ENCODE results near the gene NFKBIA.
"Not testable (repeated sequence)": the region's sequence is repeated elsewhere in the genome, so short reads cannot be mapped to it uniquely, and the experiment has no call there.

The NFKBIA gene

DNA sequence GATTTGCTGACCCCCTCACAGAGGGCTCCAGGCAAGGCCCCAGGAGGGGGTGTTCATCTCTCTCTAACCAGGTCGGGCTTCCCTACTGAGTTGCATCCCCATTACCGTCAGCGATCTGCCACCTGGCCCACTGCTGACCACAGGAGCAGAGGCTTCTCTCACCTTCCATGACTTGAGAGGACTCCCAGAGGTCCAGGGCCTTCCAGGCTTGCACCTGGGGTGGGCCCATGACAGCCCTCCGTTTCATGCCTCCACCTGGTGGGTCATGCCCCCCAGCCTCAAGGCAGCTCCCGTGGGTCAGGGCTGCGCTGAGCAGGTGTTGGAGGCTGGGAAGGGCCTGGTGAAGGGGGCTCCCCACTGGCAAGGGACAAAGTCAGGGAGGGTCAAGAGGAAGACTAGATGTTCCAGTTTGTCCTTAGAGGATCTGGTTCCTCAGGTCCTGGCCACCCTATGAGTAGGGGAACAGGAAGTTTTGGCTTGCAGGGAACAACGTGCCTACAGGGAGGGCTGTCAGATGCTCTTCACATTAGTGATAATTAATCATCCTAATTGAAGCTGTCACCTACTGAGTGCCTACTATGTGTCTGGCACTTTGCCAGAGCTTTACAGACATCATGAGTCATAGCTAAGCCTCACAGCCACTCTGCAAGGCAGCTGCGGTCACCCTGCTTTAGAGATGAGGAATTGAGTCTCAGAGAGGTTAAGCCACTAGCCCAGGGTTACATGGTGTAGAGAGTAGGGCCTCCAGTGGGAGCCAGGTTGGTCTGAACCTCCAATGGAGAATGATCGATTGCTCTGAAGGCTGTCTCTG lies 13.8 kb downstream of the NFKBIA start:
- DNase-seq (ENCODE audit: low spot score): no peak

DNA sequence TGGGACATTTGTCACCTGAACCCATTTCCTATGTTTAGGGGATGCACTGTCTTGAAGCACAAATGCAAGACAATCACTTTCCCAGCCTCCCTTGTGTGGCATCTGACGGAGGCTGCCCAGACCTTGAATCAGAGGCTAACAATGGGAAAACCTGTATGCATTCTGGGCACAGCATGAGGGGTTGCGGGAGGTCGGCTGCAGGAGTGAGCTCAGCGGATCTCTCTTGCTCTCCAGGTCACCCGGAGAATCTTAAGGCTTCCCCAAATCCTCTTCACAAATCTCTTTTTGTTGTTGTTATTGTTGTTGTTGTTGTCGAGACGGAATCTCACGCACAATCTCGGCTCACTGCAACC lies 15.3 kb downstream of the NFKBIA start:
- DNase-seq (ENCODE audit: low spot score): no peak

DNA sequence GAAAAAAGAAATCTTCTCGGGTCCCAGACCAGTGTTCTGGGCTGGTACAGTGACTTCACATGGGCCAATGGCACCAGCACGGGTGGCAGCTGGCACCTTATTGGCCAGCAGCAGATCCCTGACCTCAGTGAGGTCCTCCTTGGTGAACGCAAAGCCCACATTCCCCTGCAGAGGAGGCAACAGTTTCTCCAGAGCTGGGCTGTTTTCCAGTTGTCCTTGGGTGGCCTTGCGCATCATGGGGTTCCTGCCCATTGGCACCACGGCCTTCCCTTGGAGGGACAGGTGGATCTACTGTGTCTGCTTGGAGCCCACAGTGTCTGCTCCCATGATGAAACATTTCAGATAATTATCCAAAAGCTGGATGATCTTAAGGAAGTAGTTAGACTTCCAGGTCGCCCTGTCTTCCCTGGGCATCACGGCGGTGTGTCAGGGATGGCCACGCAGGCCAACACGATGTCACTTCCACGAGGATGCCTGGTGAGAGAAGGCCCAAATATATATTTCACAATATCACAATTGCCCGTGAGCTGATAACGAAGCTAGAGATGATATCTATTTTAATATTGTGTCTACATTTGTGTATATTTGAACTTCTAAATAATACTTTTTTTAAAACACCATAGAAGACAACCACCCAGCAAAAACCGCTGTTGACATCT lies 15.8 kb downstream of the NFKBIA start:
- DNase-seq (ENCODE audit: low spot score): no peak

DNA sequence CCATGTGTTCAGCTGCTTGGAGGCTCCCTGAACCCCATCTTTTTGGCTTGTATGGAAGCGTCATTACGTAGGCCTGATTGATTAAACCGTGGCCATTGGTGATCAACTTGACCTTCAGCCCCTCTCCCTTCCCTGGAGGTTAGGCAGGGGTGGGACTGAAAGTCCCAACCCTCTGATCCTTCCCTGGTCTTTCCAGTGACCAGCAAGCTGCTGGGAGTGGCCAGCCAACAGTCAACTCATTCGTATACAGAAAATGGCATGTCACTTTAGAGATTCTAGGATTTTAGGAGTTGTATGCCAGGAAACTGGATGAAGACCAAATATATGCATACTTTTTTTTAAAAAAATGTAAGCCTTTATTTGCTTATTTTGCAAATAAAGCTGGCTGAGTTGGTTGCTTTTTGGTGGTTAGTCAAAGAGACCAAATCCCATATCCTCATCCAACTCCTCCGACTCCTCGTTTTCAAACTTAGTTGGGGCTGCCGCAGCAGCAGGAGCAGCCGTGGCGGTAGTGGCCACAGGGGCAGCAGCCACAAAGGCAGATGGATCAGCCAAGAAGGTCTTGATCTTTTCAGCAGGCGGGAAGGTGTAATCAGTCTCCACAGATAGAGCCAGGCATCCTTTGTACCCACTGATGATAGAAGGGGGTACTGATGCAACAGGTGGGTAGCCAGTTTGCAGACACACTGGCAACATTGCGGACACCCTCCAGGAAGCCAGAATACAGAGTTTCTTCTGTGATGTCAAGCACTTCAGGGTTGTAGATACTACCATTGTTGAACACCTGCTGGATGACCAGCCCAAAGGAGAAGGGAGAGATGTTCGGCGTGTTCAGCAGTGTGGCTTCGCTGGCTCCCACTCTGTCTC lies 16.6 kb downstream of the NFKBIA start:
- no peak for DNase-seq (ENCODE audit: low spot score)

DNA sequence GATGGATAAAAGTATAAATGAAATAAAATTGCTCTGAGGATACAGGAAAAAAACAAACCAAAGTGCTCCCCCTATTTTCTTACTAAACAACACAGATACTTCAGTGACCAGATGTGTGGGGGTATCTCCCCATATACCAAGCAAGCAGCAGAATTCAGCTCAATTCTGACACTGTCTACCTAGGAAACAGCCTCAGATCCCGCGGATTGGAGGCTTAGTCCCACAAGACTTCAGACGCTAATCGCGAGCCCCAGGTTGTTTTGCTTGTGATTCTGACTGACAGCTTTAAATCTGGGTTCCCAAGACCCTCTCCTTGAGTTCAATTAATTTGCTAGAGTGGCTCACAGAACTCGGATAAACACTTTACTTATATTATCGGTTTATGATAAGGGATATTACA lies 17.3 kb downstream of the NFKBIA start:
- DNase-seq (ENCODE audit: low spot score): no peak

DNA sequence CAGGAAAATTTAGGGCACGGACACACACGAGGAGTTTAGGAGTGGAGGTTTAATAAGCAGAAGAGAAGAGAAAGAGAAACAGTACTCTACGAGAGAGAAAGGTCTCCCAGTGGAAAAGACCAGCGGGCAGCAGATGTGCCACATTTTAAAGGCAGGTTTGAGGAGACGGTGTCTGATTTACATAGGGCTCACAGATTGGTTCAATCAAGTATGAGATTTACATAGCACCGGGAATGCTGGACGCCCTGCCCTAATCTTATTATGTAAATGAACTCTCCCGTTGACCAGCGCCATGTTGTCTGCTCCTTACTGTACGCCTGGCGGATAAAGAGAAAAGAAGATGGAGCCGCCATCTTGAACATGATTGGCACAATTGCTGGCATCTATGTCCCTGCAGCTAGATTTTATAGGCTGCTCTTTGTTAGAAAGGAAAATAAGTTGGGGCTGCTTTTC lies 17.9 kb downstream of the NFKBIA start:
- DNase-seq (ENCODE audit: low spot score): no peak

DNA sequence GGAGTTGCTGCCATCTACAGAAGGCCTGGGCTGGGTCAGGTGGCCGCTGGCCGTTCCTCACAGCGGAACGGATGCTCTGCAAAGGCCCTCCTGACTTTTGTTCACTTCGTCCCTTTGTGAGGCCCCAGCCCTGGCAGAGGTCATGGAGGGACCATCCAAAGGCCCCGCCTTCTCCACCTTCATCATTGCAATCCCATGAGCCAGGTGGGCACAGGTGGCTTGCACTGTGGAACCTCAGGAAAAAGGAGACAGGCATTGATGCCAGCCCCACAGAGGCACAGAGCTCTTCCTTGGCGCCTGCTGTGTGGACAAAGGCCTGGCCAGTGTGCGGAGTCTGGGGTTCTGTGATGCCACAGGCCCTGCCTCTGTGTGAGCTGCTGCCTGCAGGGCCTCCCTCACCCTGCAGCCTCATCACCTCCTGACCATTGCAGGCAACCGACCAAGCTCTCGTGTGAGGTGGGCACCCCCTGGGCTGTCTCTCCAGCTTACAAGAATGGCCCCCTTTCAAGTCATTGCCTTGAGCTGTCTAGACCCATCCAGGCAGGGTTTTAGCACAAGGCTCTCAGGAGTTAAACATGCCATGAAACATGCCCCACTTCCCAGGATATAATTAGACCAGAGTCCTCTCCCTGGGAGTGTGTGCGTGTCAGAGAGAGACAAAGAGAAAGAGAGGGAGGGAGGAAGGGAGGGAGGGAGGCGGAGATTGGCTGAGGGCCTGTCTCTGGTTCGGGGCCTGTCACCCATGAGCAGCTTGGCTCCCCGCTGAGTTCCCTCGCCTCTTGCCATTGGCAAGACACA lies 19.3 kb downstream of the NFKBIA start:
- DNase-seq (ENCODE audit: low spot score): no peak

DNA sequence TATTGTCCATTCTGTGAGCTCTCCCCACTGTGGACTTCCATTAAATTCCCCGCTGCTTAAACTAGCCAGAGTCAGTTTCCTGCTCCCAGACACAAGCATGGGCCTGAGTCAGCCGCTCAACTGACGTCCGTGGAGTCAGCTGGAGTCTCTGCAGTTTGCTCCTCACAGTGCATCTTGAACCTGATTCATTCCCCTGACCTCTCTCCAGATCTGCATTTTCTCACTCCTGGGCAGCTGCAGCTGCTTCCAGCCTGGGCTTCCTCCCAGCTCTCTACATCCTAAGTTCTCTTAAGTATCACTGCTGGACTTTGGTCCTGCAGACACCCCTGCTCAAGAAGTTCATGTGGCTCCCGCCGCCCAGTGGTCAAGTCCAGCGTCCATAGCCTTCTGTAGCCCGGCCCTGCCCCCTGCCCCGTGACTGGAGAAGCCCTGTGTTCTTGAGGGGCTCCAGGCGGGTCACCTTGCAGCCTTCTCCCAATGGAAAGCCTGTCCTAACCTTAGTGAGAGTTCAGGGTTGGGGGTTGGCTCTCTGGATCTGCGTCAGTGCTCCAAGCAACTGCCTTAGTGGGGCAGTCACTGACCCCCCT lies 20.0 kb downstream of the NFKBIA start:
- DNase-seq (ENCODE audit: low spot score): no peak

DNA sequence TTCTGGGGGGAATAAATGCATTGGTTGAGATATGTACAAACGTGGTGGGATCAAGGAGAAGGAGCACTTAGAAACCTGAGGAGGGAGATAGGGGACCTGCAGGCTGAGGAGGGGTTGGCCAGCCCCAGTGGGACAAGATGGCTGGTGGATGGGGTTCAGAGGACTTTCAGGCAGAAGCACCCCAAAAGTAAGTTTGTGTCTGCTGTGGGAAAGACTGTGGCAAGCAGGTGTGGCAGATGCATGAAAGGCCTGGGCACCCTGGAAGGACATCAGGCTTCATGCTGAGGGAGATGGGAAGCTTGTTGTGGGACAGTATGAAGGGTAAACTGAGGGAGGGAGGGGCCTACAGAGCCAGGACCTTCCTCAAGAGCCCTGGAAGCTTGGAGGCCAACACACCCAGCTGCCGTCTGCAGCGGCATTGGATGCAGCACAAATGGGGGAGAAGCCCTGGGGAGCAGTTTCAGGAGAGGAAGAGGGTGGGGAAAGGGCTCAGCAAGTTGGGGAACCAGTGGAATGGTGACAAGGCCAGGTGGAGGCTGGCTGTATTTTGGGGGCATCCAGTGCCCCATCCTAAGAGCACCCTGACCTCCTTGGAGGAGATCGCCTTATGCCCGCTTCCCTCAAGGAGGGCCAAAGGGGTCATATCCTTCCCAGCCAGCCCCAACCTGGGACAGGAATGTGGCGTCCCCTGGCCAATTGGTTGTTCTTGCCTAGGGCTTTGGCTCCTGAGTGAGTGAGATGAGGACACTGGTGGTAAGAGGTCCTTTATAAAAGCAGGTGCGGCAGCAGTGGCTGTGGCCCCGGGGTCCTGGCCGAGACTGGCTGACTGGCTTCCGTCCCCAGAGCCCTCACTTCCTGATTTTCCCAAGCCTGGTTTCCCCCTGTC lies 20.7 kb downstream of the NFKBIA start:
- DNase-seq (ENCODE audit: low spot score): no peak

DNA sequence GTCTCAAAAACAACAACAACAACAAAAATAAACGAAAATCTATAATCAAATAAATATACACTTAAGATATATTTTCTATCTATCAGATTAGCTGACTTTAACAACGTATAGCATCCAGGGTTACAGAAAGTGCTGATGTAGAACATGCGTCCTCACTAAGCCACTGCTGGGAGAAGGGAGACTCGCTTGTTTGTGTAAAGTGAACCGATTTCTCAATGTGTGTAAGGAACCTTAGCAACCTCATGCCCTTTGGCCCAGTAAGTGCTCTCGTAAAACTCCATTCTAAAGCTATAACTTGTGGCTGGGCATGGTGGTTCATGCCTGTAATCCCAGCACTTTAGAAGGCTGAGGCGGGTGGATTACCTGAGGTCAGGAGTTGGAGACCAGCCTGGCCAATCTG lies 23.8 kb downstream of the NFKBIA start:
- no peak for DNase-seq (ENCODE audit: low spot score)

DNA sequence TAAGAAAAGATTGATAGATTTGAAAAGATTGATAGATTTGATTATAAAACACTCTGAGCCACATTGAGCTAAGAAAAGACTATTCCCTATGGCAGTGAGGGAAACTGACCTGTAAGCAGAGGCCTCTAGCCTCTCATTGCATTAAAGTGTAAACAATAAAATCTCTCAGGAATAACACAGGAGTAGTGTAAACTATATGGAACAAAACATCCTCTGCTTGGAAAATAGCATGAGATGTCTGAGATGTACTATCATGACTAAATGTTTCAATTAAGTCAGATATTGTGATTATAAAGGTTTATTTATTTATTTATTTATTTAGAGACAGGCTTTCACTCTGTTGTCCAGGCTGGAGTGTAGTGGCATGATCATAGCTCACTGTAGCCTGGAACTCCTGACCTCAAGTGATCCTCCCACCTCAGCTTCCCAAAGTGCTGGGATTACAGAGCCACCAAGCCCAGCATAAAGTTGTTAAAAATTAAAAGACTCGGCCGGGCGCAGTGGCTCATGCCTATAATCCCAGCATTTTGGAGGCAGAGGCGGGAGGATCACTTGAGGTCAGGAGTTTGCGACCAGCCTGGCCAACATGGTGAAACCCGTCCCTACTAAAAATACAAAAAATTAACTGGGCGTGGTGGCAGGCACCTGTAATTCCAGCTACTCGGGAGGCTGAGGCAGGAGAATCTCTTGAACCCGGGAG lies 25.2 kb downstream of the NFKBIA start:
- DNase-seq (ENCODE audit: low spot score): not testable (repeated sequence)

DNA sequence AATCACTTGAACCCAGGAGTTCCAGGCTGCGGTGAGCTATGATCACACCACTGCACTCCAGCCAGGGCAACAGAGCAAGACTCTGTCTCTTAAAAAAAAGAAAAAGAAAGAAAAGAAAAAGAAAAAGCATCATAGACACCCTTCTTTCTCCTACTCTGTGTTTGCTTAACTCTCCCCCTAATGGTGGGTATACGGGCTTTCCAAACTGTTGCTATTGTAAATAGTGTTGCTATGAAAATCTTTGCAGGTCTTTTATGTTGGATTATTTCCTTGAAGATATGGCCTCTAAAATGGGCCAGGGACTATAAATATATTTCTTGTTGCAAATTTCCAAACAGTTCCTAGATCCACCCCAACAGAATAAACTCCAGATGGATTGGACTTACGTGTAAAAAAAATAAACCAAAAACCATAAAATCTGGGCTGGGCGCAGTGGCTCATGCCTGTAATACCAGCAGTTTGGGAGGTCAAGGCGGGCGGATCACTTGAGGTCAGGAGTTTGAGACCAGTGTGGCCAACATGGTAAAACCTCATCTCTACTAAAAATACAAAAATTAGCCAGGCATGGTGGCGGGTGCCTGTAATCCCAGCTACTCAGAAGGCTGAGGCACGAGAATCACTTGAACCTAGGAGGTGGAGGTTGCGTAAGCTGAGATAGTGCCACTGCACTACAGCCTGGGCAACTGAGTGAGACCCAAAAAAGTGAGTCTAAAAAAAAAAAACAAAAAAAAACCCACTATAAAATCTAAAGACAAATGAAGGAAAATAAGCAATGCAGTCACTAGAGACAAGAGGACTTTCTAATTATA lies 25.9 kb downstream of the NFKBIA start:
- no peak for DNase-seq (ENCODE audit: low spot score)

DNA sequence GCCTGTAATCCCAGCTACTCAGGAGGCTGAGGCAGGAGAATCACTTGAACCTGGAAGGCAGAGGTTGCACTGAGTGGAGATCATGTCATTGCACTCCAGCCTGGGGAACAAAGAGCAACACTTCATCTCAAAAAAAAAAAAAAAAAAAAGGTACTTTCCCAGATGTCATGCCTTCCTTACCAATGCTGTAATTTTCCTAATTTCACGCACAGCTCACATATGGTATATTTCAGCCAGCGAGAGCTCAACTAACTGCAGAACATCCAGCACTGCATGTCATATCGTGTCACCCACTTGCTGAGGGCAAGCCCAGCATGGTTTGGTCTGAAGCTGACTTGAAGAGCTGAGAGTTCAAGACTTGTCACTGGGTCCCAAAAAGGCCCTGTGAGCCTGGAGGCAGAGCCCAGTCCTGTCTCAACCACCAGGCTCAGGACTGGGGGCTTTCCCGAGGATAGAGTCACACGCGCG lies 29.0 kb downstream of the NFKBIA start:
- DNase-seq (ENCODE audit: low spot score): no peak

DNA sequence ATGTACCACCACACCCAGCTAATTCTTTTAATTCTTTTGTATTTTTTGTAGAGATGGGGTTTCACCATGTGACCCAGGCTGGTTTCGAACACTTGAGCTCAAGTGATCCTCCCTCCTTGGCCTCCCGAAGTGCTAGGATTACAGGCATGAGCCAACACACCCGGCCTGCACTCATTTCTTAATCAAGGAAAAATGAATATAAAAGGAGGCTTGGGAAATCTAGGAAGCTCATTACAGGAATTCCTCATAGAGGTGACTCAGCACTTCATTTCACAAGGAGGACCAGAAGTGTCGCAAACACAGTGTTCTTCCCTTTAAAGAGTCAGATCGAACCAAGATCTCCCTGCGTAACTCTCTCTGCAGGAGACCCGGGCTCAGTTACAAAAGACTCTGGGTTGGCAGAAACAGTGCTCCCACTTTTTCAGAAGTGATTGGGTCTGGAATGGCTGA lies 30.3 kb downstream of the NFKBIA start:
- DNase-seq (ENCODE audit: low spot score): no peak

DNA sequence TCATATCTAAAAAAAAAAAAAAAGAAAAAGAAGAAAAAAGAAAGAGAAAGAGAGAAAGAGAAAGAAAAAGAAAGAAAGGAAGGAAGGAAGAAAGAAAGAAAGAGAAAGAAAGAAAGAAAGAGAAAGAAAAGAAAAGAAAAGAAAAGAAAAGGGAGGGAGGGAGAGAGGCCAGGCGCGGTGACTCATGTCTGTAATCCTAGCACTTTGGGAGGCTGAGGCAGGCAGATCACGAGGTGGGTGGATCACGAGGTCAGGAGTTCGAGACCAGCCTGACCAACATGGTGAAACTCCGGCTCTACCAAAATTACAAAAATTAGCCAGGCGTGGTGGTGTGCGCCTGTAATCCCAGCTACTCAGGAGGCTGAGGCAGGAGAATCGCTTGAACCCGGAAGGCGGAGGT lies 31.3 kb downstream of the NFKBIA start:
- not testable (repeated sequence) for DNase-seq (ENCODE audit: low spot score)

DNA sequence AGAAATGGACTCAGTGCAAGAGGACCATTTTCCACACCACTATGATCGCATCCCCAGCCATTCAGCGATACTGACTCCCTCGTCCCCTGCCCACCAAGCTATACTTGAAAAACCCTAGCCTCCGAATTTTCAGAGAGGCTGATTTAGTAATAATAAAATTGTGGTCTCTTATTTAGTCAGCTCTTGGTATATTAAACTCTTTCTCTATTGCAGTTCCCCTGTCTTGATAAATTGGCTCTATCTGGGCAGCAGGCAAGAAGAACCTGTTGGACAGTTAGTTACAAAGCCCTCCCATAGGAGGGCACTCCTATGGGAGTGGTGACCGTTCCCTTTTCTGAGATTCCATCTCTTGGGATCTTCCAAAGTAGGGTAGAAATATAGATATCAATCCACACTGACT lies 33.6 kb downstream of the NFKBIA start:
- no peak for DNase-seq (ENCODE audit: low spot score)

DNA sequence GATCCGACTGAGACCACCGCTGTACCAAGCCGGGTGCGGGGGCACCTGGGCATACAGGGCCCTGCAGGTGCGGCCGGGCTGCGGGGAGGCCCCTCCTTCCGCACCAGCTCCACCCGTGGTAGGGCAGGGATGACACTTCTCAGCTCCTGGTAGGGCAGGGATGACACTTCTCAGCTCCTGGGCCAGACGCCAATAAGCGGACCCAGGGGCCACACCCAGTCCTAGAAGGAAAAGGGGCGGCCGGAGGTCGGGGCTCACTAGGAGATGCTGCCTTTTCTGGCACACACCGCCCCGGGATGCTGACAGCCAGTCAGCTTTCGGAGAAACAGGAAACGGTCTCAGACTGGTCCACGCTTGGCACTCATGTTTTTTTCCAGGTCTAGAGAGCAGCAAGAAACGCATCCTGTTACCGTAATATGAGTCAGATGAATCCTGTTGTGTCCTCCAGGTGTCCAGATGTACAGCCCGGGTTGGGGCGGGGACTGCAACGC lies 34.8 kb downstream of the NFKBIA start:
- no peak for DNase-seq (ENCODE audit: low spot score)

DNA sequence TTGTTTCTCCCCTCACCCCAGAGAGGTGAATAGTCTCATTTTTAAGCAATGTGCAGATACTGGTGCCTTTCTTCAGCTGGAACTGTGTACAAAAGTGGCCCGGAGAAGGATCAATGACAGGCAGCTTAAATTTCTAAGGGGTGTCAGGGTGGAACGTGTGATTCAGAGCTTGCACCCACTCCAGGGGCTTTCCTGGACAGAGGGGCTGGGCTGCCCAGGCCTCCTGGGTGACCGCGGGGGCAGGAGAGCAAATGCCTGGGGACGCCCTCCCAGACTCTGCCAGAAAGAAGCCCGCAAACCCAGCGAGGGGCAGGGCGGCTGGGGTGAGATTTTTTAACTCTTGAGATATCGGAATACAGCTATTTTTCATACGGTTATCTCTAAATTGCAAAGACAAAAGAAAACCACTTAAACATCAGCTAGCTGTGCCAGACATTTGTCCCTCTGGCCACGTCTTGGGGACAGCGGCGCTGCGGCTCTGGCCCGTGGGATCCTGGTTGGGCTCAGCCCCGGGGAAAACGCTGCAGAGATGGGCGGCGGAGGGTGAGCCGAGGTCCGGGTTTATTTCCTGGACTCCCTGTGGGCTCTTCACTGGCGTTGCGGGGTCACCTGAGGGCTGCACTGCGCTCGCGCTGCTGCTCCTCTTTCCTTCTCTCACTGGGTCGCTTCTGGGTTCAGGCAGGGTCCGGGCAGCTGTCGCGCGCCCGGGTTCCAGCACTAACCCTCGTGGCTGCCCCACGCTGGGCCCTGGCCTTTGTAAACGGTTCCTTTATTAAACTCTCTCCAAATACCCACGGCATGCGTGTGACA lies 35.8 kb downstream of the NFKBIA start:
- DNase-seq (ENCODE audit: low spot score): no peak
